ENCODE measurements around the gene TMPRSS4. TPM values are rescaled to one million over a fixed set of nuclear protein-coding genes. Genes with fewer than 3 reads are reported as not detected.

The TMPRSS4 gene
- total RNA-seq, 1 experiment from 2014 or later, result 1.5 TPM

- no peaks in the 10 kb centered on the region for H4K20me1 ChIP-seq (ENCODE audit: insufficient read depth)
- no peaks in the 10 kb centered on the region for H3K79me2 ChIP-seq (ENCODE audit: insufficient read depth, low read length)
- no TSS peak for BruUV-seq (replicated peaks)
- ATAC-seq, result no peak
- no peaks in the 10 kb centered on the region for H3K36me3 ChIP-seq (ENCODE audit: control insufficient read depth in 1 of 2, insufficient read depth in 2 of 2, low read length in 2 of 2)
- no peaks in the 10 kb centered on the region for H3K9me3 ChIP-seq (ENCODE audit: control insufficient read depth in 1 of 2, insufficient read depth in 1 of 2, low read depth in 1 of 2, low read length in 2 of 2)
- no peak overlapping the region for H3K4me2 ChIP-seq (ENCODE audit: low read length)
- intact Hi-C loops (cut with micrococcal nuclease), result no loop called here
- no peaks in the 10 kb centered on the region for H3K9me2 ChIP-seq (ENCODE audit: insufficient read depth)
- peaks cover 0 to 13% of the 10 kb centered on the region in 2 experiments; a peak in 2 of 4 replicates for H3K4me1 ChIP-seq (ENCODE audit: control insufficient read depth in 1 of 2, insufficient read depth in 2 of 2, low read length in 2 of 2)
- ChIA-PET POLR2A (no interaction called here), CTCF (interaction anchor here (0.6 to 0.9 kb wide), 2 partner anchors 9 to 250 kb away, joined by 3 to 4 read pairs; no protein-coding TSS in a partner anchor), RAD21 (ENCODE audit: low non-redundant PET in 1 of 2, low total read pairs in 2 of 2, uncharacterized antibody in 2 of 2, unreplicated experiment in 2 of 2) (no interaction called here)
- no peak overlapping the region for H2AFZ ChIP-seq (ENCODE audit: low read depth, low read length, poor library complexity, severe bottlenecking)
- H3K27ac ChIP-seq (ENCODE audit: low read depth, low read length), result no peak overlapping the region
- DNase-seq (ENCODE audit: low read depth, low spot score), result no peak
- H3K9ac ChIP-seq (ENCODE audit: low read length), result no peak overlapping the region
- TF ChIP-seq YY1 (IDR thresholded peaks at IDR 0.05; ENCODE audit: extremely low read depth, insufficient replicate concordance, low read depth, low read length) (no peak), MAX (IDR thresholded peaks at IDR 0.05) (no peak), ZFX (IDR thresholded peaks at IDR 0.05) (no peak), SP1 (IDR thresholded peaks at IDR 0.05; ENCODE audit: low read depth) (no peak), REST (IDR thresholded peaks at IDR 0.05; ENCODE audit: low read depth) (no peak), ELF1 (IDR thresholded peaks at IDR 0.05; ENCODE audit: borderline replicate concordance, low read depth) (no peak), EZH2phosphoT487 (IDR thresholded peaks at IDR 0.05; ENCODE audit: borderline replicate concordance) (no peak), TCF7L2 (IDR thresholded peaks at IDR 0.05; ENCODE audit: borderline replicate concordance, extremely low read depth, insufficient read depth, insufficient read length) (no peak)
- no peaks in the 10 kb centered on the region for H3K27me3 ChIP-seq (ENCODE audit: insufficient read depth, low read length)
- no peak overlapping the region for H3K4me3 ChIP-seq (replicated peaks in 1 of 2; ENCODE audit: low read depth in 1 of 2, low read length in 2 of 2)
Measured at GRCh38 chr11:118057251-118058145, 19.4 kb upstream of the TMPRSS4 start.

Measured in HCT116 (cell line).